GM18907 (cell line): ENCODE data around the gene ACTG2.
"Not testable (repeated sequence)": the region's sequence is repeated elsewhere in the genome, so short reads cannot be mapped to it uniquely, and the experiment has no call there.

Experiments used
- ATAC-seq: cut with Tn5 transposase; IDR thresholded peaks from one replicate; pipeline ENCODE4 v1.9.1; 2021; ENCODE audit warnings: mild to moderate bottlenecking, moderate library complexity; ENCODE audit not compliant: unreplicated experiment

The ACTG2 gene

GRCh38 chr2:73891276-73891901 is 1.4 kb upstream of the ACTG2 start:
- no peak for ATAC-seq

GRCh38 chr2:73893764-73894474 is 1.1 kb downstream of the ACTG2 start:
- ATAC-seq: no peak

GRCh38 chr2:73894475-73894850 is 1.7 kb downstream of the ACTG2 start:
- no peak for ATAC-seq

GRCh38 chr2:73894877-73895276 is 2.1 kb downstream of the ACTG2 start:
- no peak for ATAC-seq

GRCh38 chr2:73895473-73895872 is 2.7 kb downstream of the ACTG2 start:
- ATAC-seq: no peak

- peak; percentile 77 for ATAC-seq
Observed at GRCh38 chr2:73896362-73897239, 3.8 kb downstream of the ACTG2 start.

- ATAC-seq: peak; percentile 17
Observed at GRCh38 chr2:73897240-73897583, 4.4 kb downstream of the ACTG2 start.

GRCh38 chr2:73897934-73898333 is 5.1 kb downstream of the ACTG2 start:
- no peak for ATAC-seq

- no peak for ATAC-seq
Observed at GRCh38 chr2:73899801-73900336, 7.1 kb downstream of the ACTG2 start.

GRCh38 chr2:73901143-73901542 is 8.3 kb downstream of the ACTG2 start:
- ATAC-seq: no peak

GRCh38 chr2:73902284-73902683 is 9.5 kb downstream of the ACTG2 start:
- no peak for ATAC-seq

GRCh38 chr2:73903313-73903712 is 10.5 kb downstream of the ACTG2 start:
- no peak for ATAC-seq

GRCh38 chr2:73903949-73904613 is 11.3 kb downstream of the ACTG2 start:
- ATAC-seq: not testable (repeated sequence)

GRCh38 chr2:73904952-73905351 is 12.1 kb downstream of the ACTG2 start:
- ATAC-seq: no peak

GRCh38 chr2:73906847-73907505 is 14.2 kb downstream of the ACTG2 start:
- no peak for ATAC-seq

GRCh38 chr2:73907840-73908452 is 15.1 kb downstream of the ACTG2 start:
- peak; percentile 53 for ATAC-seq

- no peak for ATAC-seq
Observed at GRCh38 chr2:73908689-73909652, 16.2 kb downstream of the ACTG2 start.

GRCh38 chr2:73910873-73911547 is 18.2 kb downstream of the ACTG2 start:
- no peak for ATAC-seq
